Bronchial epithelial cell (primary cell): ENCODE data around the gene TUBA3D. TPM values are rescaled to one million over a fixed set of nuclear protein-coding genes. Genes with fewer than 3 reads are reported as not detected.
"Not testable (repeated sequence)": the region's sequence is repeated elsewhere in the genome, so short reads cannot be mapped to it uniquely, and the experiment has no call there.

Source experiments
- DNase-seq: peaks from one replicate; pipeline ENCODE4 v3.0.0-alpha.2; 2010; ENCODE audit warnings: low read depth
- FAIRE-seq: peaks from 2 replicates; lab custom pipeline; 2011; peaks lifted over from hg19 to GRCh38; lab: Jason Lieb, UNC
- H3K27me3 ChIP-seq: 2 replicates; pipeline ENCODE4 v1.5.1; 2011; ENCODE audit warnings: low read length; ENCODE audit not compliant: control insufficient read depth, insufficient read depth
- H3K36me3 ChIP-seq: 2 replicates; pipeline ENCODE4 v1.5.1; 2011; ENCODE audit warnings: low read length; ENCODE audit not compliant: control insufficient read depth, insufficient read depth
- H3K4me3 ChIP-seq: 2 replicates; pipeline ENCODE4 v1.5.1; 2011; ENCODE audit warnings: mild to moderate bottlenecking, low read depth, low read length, control low read depth
- CTCF ChIP-seq: IDR thresholded peaks from 2 replicates; pipeline ENCODE4 v1.5.1; 2011; ENCODE audit warnings: mild to moderate bottlenecking, moderate library complexity, low read length, control low read depth, inconsistent platforms; ENCODE audit not compliant: insufficient read depth, severe bottlenecking
- total RNA-seq: library from RNA; depleted of rRNA; stranded (reverse); fragments of >200 nt; gene quantifications from 2 replicates; pipeline ENCODE4 v1.2.1, GENCODE V29; 2014

The TUBA3D gene
- total RNA-seq = not detected in 2 replicates

DNA sequence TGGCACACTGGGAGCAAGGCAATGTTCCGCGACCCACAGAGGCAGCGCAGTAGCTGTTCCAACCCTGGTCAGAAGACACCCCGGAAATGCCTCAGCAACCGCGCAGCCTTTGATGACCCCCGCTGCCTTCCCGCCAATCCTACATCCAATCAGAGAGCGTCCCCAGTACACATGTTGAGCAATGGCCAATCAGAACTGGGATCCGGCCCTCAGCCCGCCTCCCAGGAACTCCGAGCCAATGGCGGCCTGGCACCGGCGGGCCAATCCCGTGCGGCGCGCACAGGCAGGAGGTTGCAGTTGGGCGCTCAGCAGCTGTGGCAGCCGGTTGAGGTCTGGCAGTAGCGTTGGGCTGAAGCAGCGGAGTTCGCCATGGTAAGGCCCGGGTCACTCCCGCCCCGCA is at the start of gene TUBA3D:
TUBA3D (plus strand) TSS at position 289 of the 400 bp plus-strand sequence; CDS start at position 370, 81 bp downstream.
- H3K27me3 ChIP-seq = no peaks in the 10 kb centered on the region
- no peak within 1 kb of the TSS for H3K4me3 ChIP-seq
- DNase-seq (no peak), FAIRE-seq (no peak)
- TF ChIP-seq CTCF = no peak
- peaks cover 1% of the 10 kb centered on the region for H3K36me3 ChIP-seq

- Histone ChIP-seq H3K36me3 (no peaks in the 10 kb centered on the region), H3K4me3 (no peak overlapping the region), H3K27me3 (peaks cover 8% of the 10 kb centered on the region)
- TF ChIP-seq CTCF = no peak
- no peak for DNase-seq
- FAIRE-seq = no peak
Observed at GRCh38 chr2:131426727-131427126, 49.2 kb upstream of the TUBA3D start.

GRCh38 chr2:131431336-131431735 is 44.6 kb upstream of the TUBA3D start:
- TF ChIP-seq CTCF = no peak
- Histone ChIP-seq H3K4me3 (no peak overlapping the region), H3K36me3 (no peaks in the 10 kb centered on the region), H3K27me3 (peaks cover 4% of the 10 kb centered on the region)
- no peak for FAIRE-seq
- DNase-seq = no peak

- not testable (repeated sequence) for DNase-seq, H3K27me3 ChIP-seq, FAIRE-seq
Observed at GRCh38 chr2:131440742-131441468, 35.0 kb upstream of the TUBA3D start.

DNA sequence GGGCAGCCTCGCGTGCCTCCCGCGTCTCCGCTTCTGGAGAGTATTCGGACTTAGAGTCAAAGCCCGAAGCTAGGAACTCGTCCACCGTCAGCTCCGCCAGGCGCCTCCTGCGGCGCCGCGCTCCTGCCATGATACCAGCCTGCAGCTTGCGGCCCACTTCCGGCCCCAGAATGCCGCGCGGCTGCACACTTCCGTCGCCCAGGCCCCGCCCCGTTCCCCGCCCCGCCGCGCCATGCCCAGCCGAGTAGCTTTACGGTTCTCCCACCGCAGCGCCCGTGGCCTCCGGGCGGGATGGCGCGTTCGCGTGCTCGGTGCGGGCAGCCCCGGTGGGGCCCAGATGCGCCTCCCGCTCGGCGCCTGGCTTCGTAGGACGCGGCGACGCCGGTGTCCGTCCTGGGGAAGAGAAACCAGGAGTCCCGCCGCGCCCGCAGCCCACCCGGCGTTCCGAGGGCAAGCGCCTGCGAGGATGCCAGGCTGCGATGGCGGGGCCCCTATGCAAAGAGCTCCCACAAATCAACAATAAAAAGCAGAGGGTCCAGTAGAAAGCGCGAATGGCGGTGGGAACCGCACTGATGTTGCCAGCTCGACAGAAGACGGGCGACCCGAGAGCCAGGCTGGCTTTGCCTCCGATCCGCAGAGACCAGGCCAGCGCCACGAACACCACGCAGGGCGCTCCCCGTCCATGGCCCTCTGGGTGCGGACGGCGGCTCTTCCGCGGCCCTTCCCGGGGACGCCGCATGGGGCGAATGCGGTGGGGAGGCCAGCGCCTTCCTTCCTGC is 31.0 kb upstream of the TUBA3D start:
- FAIRE-seq, H3K27me3 ChIP-seq, H3K4me3 ChIP-seq: not testable (repeated sequence)

More at GRCh38 chr2:131440742-131441468, 35.0 kb upstream of the TUBA3D start:
- not testable (repeated sequence) for H3K36me3 ChIP-seq, H3K4me3 ChIP-seq

DNA sequence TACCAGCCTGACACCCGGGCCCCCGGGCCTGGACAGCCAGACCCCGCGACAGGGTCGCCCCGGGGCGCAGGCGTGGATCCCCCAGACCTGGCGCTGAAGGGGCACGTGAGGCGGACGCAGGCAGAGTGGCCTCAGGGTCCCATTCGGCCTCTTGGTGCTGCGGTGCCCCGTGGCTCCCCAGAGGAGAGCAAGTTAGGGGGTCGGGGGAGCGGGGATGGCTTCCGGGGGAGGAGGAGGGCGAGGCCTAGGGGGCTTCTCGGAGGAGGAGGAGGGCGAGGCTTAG is 30.5 kb upstream of the TUBA3D start:
- FAIRE-seq, DNase-seq: not testable (repeated sequence)

More for the DNA sequence above, 31.0 kb upstream of the TUBA3D start:
- DNase-seq, H3K36me3 ChIP-seq: not testable (repeated sequence)

GRCh38 chr2:131445896-131446295 is 30.0 kb upstream of the TUBA3D start:
- Histone ChIP-seq H3K4me3 (no peak overlapping the region), H3K27me3 (no peaks in the 10 kb centered on the region), H3K36me3 (no peaks in the 10 kb centered on the region)
- FAIRE-seq (no peak), DNase-seq (no peak)
- no peak for TF ChIP-seq CTCF

More for the DNA sequence above, 30.5 kb upstream of the TUBA3D start:
- not testable (repeated sequence) for H3K4me3 ChIP-seq, H3K36me3 ChIP-seq, H3K27me3 ChIP-seq

- H3K36me3 ChIP-seq, H3K27me3 ChIP-seq, H3K4me3 ChIP-seq, DNase-seq, FAIRE-seq: not testable (repeated sequence)
Observed at GRCh38 chr2:131447981-131448380, 27.9 kb upstream of the TUBA3D start.

GRCh38 chr2:131451265-131451949 is 24.5 kb upstream of the TUBA3D start:
- not testable (repeated sequence) for H3K36me3 ChIP-seq, H3K4me3 ChIP-seq, H3K27me3 ChIP-seq, FAIRE-seq, DNase-seq
